GM19463 (cell line): ENCODE data around the gene AQP5.

Experiments used
- ATAC-seq: cut with Tn5 transposase; IDR thresholded peaks from one replicate; pipeline ENCODE4 v1.9.1; 2021; ENCODE audit warnings: mild to moderate bottlenecking, moderate library complexity; ENCODE audit not compliant: unreplicated experiment

Gene AQP5

DNA sequence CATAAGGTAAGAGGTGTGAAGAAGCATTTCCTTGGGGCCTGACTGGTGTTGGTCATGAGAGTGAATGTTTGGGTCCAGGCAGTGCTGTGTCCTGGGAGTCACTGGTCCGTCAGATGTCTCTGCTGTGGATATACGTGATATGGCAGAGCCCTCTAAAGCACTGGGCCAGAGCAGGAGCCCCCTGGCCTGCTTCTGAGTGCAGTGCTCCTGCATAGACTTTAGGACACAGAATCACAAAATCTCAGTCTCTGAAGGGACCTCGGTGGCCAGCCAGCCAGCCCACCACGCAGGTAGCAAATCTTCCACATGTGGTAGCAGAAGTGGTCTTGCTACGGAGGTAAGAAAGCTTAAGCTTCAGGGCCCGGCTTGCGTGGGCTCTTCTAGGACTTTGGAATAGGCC is 29.6 kb upstream of the AQP5 start:
- no peak for ATAC-seq

DNA sequence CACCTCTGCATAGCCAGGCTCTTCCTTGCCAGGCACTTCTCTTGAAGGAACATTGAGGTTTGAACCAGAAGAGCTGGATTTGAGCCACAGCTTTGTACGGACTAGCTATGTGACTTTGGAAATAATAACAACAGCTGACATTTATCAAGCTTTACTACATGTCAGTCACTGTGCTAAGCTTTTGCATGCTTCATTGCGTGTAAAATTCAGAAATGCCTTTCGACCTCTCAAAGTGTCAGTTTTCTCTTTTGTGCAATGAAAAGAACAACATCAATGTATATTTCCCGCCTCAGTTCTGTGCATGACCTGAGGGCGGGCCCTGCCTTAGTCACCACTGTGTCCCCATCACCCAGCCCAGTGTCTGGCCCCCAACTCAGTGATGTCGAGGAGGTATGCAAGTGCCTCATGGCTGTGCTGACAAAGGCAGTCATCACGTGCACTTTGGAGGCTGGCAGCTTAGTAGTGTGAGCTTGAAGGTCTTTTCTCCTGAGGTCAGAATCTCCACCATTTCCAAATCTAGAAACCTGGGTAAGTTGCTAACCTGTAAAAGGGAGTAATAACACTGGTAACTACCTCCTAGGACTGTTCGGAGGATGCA is 29.0 kb upstream of the AQP5 start:
- ATAC-seq, result no peak

DNA sequence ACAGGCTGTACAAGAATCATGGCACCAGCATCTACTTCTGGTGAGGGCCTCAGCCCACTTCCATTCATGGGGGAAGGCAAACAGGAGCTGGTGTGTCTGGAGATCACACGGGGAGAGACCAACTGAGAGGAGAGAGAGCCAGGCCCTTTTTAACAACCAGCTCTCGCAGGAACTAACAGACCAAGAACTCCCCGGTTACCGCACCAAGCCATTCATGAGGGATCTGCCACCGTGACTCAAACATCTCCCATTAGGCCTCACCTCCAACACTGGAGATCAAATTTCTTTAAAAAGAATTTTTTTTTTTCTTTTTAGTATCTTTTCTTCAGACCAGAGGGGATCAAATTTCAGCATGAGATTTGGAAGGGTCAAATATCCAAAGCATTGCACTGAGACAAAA is 27.9 kb upstream of the AQP5 start:
- no peak for ATAC-seq

DNA sequence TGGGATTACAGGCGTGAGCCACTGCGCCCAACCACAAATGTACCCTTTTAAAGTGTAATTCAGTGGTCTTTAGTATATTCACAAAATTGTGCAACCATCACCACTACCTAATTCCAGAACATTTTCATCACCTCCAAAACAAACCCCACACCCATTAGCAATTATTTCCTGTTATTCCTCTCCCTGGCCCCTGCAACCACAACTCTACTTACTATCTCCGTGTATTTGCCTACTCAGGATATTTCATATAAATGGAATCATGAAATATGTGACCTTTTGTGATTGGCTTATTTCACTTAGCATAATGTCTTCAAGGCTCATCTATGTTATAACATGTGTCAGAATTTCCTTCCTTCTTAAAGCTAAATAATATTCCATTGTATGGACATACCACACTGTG is 27.2 kb upstream of the AQP5 start:
- ATAC-seq, result no peak

DNA sequence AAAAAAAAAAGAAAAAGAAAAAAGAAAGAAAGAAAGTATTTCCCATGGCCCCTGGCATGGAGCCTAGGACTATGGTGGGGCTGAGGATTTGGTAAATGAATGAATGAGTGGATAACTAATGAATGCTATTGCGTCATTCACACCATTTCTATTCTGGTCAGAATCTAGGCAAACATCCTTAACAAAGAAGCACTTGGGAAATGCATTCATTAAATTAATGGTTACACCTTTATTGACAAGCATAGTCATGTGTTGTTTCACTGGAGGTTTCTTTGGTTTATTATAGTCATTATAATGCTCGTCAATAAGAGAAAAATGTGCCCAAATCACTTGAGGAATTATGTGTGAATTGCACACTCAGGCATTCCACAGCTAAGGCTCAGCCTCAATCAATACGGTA is 24.7 kb upstream of the AQP5 start:
- no peak for ATAC-seq

DNA sequence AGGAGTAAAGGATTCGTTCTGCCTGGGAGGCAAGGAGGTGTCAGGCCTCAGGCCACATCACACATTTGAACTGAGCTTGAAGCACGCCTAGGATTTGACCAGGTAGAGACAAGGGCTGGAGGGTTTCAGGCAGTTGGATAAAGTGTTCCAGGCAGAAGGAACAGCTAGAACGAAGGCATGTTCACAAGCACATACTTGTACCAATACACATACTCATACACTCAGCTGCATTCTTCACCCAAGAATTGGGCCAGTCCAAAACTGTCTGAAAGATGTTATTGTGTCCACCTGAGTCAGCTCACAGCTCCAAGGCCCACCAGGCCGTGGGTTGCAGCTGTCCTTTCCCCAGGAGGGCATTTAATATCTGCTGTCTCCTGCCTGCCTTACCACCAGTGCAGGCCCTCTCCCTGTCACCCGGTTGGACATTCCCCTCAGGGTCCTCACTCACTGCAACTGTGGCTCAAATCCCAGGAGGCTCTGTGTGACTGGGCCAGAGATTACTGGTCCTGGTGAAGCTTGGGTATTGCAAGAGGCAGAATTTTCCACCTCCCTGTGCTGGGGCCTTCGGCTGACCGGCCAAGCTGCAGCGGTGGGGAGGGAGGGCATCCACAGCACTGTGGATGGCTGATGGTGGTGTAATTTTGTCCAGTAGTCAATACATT is 23.9 kb upstream of the AQP5 start:
- ATAC-seq, result no peak

DNA sequence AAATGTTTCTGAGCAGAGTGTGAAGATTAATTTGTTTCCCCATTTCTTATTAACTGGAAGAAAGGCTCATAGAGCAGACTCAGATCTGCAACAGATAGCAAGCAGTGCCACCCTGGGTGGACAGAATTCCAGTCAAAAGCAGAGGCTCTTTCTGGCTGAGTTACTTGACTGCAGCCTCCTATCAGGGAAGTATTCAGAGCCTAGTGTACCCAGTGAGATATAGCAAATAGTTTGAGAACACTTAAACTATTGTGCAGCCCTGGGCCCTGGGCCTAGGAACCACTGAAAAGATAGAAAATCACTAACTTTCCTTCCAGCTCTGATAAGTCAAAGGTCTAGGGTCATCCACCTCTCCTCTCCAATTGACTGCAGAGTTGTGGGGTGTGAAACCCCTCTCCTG is 22.4 kb upstream of the AQP5 start:
- ATAC-seq, result no peak

DNA sequence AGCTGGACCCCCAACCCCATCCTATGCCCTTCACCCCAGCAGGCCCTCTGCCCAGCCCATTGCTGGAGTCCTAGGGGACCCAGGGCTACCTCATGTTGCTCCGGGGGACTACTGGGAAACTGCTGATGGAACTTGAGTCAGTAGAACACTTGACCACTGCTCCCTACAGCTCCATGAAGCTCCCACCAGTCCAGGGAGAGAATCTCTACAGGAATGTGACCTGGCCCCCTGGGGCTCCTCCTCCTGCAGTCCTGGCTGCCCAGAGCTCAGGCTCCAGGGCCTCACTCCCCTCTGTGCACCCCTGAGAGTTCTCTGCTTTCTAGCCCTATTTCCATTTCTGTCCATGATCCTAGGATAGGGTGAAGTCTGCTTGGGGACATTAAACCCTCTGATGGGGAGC is 22.0 kb upstream of the AQP5 start:
- no peak for ATAC-seq

DNA sequence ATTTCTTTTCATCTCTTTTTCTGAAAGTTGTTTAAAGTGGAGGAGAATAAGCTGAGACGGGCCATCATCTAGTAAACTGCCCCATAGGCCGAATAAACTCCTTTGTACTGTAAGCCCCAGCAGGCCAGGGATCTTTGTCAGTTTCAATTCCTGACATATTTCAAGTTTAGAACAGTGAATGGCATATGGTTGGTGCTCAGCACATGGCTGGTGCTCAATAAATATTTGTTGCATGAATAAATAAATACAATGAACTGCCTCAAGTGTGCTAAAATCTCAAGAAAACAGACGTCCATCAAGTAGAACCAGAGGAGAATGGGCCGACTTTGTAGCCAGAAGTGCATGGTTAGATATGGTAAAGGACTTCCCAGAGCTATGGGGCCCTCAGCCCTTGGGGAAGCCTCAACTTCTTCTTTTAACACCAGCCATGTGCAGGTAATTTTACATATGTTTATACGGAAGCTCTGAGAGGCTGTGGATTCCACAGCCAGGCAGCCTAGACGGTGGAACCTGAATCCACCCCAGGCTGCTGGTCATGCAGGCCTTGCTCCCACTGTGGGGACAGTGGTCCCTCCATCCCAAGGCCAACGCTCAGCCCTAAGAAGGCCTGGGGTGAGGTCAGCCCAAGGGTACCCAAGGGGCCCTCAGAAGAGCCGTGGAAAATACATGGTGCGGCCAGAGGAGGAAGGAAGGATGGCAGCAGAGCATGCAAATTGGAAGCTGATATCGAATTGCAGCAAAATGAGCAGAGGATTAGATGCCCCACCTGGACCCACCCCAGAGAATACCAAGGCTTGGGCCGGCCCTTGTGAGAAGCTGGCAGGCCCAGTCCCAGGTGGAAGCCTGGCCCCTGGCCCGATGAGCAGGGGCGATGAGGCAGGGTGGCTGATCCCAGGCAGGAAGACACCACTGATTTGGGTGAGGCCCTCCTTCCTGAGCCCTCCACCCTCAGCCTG is 19.8 kb upstream of the AQP5 start:
- no peak for ATAC-seq

DNA sequence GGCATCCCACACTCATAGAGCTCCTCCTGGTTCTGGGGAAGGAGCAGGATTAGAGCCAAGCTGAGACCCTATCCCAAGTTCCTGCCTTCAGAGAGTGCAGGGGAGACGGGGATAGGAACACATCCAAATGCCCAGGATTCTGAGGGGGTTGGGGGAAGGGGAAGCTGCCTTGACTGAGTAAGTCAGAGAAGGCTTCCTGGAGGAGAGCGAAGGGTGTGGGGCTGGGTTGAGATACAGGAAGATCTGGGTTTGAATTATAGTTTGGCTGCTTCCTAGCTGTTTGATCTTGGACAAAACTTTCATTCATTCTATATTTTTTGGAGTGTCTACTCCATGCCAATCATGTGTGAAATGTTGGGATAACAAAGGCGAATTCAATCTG is 19.2 kb upstream of the AQP5 start:
- no peak for ATAC-seq

DNA sequence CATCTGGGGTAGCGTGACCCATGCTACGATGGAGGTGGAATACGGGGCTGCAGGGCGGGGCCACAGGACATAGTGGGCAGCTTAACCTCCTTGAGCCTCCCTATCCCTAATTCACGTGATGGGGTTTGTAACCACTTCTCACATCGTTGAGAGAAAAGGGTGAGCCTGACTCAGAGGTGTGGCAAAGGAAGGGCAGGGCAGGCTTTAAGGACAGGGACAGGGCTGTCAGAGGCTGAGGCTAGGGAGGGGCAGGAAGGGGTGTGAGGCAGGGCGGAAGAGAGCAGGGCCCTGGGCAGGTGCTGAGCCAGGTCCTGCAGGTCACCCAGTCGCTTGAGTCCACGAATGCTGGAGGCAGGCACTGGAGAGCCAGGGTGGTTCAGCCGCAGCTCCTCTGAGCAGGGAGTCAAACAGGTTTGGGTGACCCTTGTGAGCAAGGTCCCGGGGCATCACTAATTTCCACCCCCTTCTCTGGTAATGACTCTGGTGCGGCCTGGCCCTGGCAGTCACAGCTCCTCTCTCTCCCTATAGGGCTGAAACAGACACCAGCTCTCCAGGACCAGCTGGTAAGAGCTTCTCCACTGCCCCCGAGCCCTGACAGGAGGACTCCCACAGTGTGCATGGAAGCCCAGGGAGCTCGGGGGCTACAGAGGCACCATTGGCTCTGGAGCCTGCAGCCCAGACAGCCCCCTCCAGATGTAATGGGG is 18.6 kb upstream of the AQP5 start:
- no peak for ATAC-seq

DNA sequence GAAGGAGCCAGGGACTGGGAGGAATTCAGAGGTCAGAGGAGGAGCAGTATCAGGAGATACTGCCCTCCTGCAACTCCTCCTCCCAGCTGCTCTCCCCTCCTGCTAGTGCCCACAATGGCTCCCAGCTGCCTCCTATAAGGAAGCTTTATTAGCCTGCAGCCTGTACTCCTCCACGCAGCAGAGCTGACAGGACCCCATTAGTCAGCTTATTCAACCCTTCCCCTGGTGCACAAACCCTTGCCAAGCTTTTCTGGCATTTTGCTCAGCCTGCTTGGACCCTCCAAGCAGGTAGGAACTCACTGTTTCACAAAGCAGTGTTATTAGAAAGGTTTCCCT is 18.1 kb upstream of the AQP5 start:
- ATAC-seq, result no peak

DNA sequence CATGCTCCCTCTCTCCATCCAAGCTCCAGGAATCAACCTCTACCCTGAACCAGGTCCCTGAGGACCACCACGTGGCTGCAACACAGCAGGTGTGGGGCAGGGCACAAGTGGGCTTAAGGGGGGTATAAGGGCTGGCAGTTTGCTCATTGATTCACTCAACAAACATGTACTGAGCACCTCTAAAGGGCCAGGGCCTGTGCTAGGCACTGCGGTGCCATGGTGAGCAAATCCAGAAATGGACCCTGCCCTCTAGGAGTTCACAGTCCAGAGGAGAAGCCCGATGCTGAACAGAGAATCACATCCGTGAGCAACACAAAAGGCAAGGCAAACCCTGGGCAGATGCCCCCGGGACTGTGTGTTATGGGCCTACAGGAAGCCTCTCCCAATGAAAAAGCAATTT is 17.6 kb upstream of the AQP5 start:
- ATAC-seq, result no peak

DNA sequence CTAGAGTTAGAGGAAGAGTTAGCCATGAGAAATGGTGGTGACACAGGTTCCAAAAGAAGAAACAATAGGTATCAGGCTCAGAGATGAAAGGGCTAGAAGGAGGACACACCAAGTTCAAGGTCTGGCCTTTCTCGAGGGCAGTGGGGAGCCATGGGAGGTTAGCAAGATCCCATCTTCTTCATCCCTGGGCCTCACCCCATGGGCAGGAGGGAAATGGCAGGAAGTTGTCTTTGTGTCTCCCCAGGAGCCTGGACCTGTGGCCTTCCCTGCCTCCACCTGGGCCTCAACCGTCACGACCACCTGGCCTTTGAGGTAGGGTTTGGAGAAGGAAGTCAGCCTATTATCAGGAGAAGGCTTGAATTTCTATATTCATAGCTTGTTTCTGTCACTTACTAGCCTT is 17.0 kb upstream of the AQP5 start:
- no peak for ATAC-seq

DNA sequence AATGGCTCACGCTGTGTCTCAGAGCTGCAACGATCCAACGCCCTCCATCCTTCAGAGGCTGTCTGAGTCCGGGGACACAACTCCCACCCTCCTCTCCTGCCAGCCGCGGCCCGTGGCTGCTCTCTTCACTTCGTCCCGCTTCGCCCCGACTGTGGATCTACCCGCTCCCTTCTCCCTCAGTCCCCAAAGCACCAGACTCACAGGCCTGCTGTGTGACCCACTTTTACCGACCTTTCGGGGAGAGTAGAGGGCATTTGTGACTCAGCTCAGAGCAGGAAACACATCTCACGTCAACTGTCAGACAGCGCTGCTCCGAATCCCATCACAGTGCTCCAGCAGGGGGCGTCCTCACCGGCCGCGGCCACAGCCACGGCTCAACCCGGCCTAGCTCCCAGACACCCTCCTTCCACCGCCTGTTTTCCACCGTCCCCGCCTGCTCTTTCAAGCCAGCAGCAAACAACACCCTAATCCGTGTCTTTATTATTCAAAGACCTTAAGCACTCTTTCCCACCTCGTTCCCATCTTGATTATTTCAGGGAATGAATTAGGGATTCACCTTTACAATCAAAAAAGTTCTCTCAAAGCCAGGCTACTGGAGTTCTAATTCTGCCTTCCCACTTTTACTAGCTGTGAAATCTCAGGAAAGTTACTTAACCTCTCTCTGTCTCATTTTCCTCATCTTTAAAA is 16.1 kb upstream of the AQP5 start:
- peak; percentile 93 for ATAC-seq

DNA sequence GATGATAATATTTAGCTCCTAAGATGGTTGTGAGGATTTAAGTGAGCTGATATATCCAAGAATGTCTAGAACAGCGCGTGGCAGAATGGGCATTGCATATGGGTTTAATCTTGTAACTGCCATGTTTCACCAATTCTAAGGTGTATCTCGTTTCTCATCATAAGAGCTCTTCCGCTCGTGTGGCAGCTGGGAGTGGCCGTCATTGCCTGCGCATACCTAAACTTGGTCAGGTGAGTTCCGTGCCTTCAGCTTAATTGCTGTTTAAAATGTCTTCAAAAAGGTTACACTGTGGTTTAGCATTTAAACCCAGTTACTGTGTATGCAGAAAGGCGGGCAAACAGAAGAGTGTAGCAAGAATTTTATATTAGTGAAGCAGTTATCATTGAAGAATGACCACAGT is 15.6 kb upstream of the AQP5 start:
- no peak for ATAC-seq

DNA sequence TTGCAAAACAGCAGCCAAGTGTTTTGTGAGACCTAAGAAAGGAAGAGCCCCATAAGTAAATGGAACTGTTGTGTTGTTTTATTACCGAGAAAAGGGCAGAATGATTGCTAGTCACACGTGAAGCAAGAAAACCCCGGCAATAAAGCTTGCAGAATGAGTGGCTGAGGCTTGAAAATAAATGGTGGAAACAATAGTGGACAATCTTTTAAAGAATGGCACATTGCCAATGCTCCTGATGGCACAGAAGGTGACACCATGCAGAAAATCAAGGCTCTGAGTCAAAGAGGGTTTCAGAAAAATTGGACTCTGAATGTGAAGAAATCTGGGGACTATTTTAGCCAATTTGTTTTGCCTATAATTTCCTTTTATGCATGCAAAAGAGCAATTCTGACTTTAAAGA is 15.2 kb upstream of the AQP5 start:
- no peak for ATAC-seq

DNA sequence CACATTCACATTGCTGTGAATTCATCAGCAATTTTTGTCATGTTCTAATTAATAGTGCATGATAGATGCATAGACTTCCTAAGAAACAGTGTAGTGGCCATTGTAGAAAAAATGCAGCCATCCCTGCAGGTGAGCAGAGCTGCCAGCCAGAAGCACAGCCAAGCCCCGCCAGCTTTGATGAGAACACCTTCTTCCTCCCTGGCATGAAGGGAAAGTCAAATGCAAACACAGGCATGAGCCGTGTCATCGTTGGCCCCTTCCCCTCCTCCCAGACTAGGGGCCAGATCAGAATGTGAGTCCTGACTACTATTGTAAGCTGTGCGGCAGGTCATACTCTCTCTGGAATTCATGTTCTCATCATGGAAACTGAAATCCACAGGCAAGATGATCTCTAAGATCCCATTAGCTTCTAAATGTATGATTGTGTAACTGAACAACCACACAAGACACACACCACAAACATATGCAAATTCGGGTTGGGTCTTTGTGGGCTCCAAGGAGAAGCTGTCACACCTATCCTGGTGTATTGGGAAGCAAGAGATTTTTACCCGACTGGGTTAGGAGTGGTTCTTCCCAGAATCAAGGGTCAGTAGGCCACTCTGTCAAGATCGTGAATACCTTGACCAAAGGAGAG is 14.0 kb upstream of the AQP5 start:
- ATAC-seq, result no peak

DNA sequence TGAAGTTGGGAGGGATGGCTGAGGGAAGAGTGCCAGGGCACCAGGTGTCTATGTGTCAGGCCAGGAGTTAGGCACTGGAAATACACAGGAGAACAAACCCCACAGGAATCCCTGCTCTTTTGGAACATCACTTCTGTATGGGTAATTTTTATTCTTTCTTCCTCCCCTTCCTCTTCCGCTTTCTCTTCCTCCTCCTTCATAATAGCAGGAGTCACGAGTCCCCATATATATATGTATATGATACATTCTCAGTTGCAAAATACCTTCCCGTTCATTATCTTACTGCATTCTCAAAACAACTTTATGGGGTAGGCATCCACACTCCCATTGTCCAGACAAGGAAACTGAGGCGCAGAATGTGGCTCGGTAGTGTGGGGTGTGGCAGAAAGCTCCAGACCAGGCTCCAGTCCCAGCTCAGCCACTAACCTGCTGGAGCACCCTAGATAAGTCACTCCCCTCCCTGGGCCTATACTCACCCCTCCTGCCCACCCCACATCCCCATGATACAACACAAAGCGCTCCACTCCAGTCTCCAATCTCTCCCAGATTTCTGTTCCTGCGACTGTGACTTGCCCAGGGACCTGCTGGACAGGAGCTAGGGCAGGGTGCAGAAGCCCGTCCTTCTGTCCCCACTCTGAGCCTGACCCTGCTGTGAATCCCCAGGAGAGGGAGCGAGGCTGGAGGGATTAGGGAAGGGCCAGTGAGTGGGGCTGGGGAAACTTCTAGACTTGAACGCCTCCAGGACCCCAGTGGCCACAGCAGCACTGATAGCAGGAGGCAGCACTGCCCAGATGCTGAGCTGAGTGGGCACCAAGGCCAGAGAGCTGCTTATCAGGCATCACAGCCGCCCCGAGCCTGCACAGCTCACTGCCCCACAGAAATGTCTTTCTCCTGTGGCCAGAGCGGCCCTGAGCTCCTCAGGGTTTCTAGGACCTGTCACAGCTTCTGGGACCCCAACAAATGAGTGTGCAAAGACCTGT is 12.5 kb upstream of the AQP5 start:
- ATAC-seq, result no peak
